ENCODE measurements around the gene PKP3.

PKP3 gene

GRCh38 chr11:376531-377173, 17.4 kb upstream of the PKP3 start:
- Histone ChIP-seq H3K36me3 (ENCODE audit: low read length) (no peaks in the 10 kb centered on the region), H3K27ac (ENCODE audit: low read depth, low read length) (no peak overlapping the region), H4K20me1 (ENCODE audit: low read depth, low read length) (no peaks in the 10 kb centered on the region), H3K9me3 (ENCODE audit: insufficient read depth, low read length) (no peaks in the 10 kb centered on the region), H3K4me3 (ENCODE audit: insufficient read depth, low read length, poor library complexity, severe bottlenecking) (no peak overlapping the region), H3F3A (ENCODE audit: insufficient read depth) (no peaks in the 10 kb centered on the region), H3K4me2 (ENCODE audit: low read depth, low read length, poor library complexity, severe bottlenecking) (no peak overlapping the region), H3K27me3 (ENCODE audit: low read length) (no peaks in the 10 kb centered on the region), H2AFZ (ENCODE audit: low read depth, low read length, severe bottlenecking) (no peak overlapping the region), H3K9me2 (replicated peaks; ENCODE audit: insufficient read depth, low read length) (no peaks in the 10 kb centered on the region), H3K9ac (ENCODE audit: low read length) (no peak overlapping the region), H3K79me2 (ENCODE audit: insufficient read depth, low read length) (no peaks in the 10 kb centered on the region)
- TF ChIP-seq CTCF (IDR thresholded peaks at IDR 0.05; ENCODE audit: insufficient read depth, low read length, poor library complexity, severe bottlenecking): no peak
- TF ChIP-seq EZH2phosphoT487 (conservative IDR thresholded peaks at IDR 0.05; ENCODE audit: low read length): no peak

GRCh38 chr11:377174-377865, 16.7 kb upstream of the PKP3 start:
- H3K9ac ChIP-seq (ENCODE audit: low read length): no peak overlapping the region
- TF ChIP-seq EZH2phosphoT487 (conservative IDR thresholded peaks at IDR 0.05; ENCODE audit: low read length) (no peak), CTCF (IDR thresholded peaks at IDR 0.05; ENCODE audit: insufficient read depth, low read length, poor library complexity, severe bottlenecking) (no peak)
- no peaks in the 10 kb centered on the region for H3K79me2 ChIP-seq (ENCODE audit: insufficient read depth, low read length)
- no peaks in the 10 kb centered on the region for H3K9me3 ChIP-seq (ENCODE audit: insufficient read depth, low read length)
- H3K36me3 ChIP-seq (ENCODE audit: low read length): no peaks in the 10 kb centered on the region
- H3K4me2 ChIP-seq (ENCODE audit: low read depth, low read length, poor library complexity, severe bottlenecking): no peak overlapping the region
- H3K27ac ChIP-seq (ENCODE audit: low read depth, low read length): no peak overlapping the region
- no peak overlapping the region for H2AFZ ChIP-seq (ENCODE audit: low read depth, low read length, severe bottlenecking)
- H4K20me1 ChIP-seq (ENCODE audit: low read depth, low read length): no peaks in the 10 kb centered on the region
- no peaks in the 10 kb centered on the region for H3F3A ChIP-seq (ENCODE audit: insufficient read depth)
- H3K4me3 ChIP-seq (ENCODE audit: insufficient read depth, low read length, poor library complexity, severe bottlenecking): no peak overlapping the region
- H3K9me2 ChIP-seq (replicated peaks; ENCODE audit: insufficient read depth, low read length): no peaks in the 10 kb centered on the region
- no peaks in the 10 kb centered on the region for H3K27me3 ChIP-seq (ENCODE audit: low read length)

GRCh38 chr11:377883-378500, 16.0 kb upstream of the PKP3 start:
- Histone ChIP-seq H3K36me3 (ENCODE audit: low read length) (no peaks in the 10 kb centered on the region), H4K20me1 (ENCODE audit: low read depth, low read length) (no peaks in the 10 kb centered on the region), H2AFZ (ENCODE audit: low read depth, low read length, severe bottlenecking) (no peak overlapping the region)

More at GRCh38 chr11:377883-378500, 16.0 kb upstream of the PKP3 start:
- H3F3A ChIP-seq (ENCODE audit: insufficient read depth): no peaks in the 10 kb centered on the region
- no peak overlapping the region for H3K4me3 ChIP-seq (ENCODE audit: insufficient read depth, low read length, poor library complexity, severe bottlenecking)
- H3K4me2 ChIP-seq (ENCODE audit: low read depth, low read length, poor library complexity, severe bottlenecking): no peak overlapping the region
- no peaks in the 10 kb centered on the region for H3K9me3 ChIP-seq (ENCODE audit: insufficient read depth, low read length)
- no peak overlapping the region for H3K27ac ChIP-seq (ENCODE audit: low read depth, low read length)
- no peaks in the 10 kb centered on the region for H3K79me2 ChIP-seq (ENCODE audit: insufficient read depth, low read length)
- no peaks in the 10 kb centered on the region for H3K9me2 ChIP-seq (replicated peaks; ENCODE audit: insufficient read depth, low read length)
- no peak overlapping the region for H3K9ac ChIP-seq (ENCODE audit: low read length)
- TF ChIP-seq EZH2phosphoT487 (conservative IDR thresholded peaks at IDR 0.05; ENCODE audit: low read length) (no peak), CTCF (IDR thresholded peaks at IDR 0.05; ENCODE audit: insufficient read depth, low read length, poor library complexity, severe bottlenecking) (no peak)
- no peaks in the 10 kb centered on the region for H3K27me3 ChIP-seq (ENCODE audit: low read length)

Measured in SU-DHL-6 (cell line).